Mesendoderm (in vitro differentiated cells): ENCODE results near the gene REPIN1. TPM values are rescaled to one million over a fixed set of nuclear protein-coding genes. Genes with fewer than 3 reads are reported as not detected.

ENCODE experiments used
- DNase-seq: peaks from one replicate; pipeline ENCODE4 v3.0.0; 2013
- H2AK5ac ChIP-seq: 2 replicates; pipeline ENCODE4 v1.6.1; 2013; ENCODE audit warnings: low read length, inconsistent platforms
- H2BK120ac ChIP-seq: 2 replicates; pipeline ENCODE4 v1.6.1; 2013; ENCODE audit warnings: low read depth, mild to moderate bottlenecking, low read length, moderate library complexity, mixed read lengths
- H2BK15ac ChIP-seq: replicated peaks from 2 replicates; pipeline ENCODE4 v1.6.1; 2013; ENCODE audit warnings: low read depth, mild to moderate bottlenecking, moderate library complexity
- H2BK5ac ChIP-seq: 2 replicates; pipeline ENCODE4 v1.6.1; 2013; ENCODE audit warnings: low read length, inconsistent platforms
- H3K18ac ChIP-seq: 2 replicates; pipeline ENCODE4 v1.6.1; 2013; ENCODE audit warnings: mild to moderate bottlenecking, low read length, mixed read lengths
- H3K23ac ChIP-seq: one replicate; pipeline ENCODE4 v1.6.1; 2013; ENCODE audit warnings: low read length
- H3K27ac ChIP-seq: 2 replicates; pipeline ENCODE4 v1.5.1; 2013; ENCODE audit warnings: low read depth, mild to moderate bottlenecking, inconsistent platforms, low read length, moderate library complexity
- H3K27me3 ChIP-seq: 2 replicates; pipeline ENCODE4 v1.6.1; 2013; ENCODE audit warnings: low read length, control low read depth, mild to moderate bottlenecking, inconsistent platforms; ENCODE audit not compliant: insufficient read depth, poor library complexity
- H3K36me3 ChIP-seq: 2 replicates; pipeline ENCODE4 v1.6.1; 2013; ENCODE audit warnings: low read length, inconsistent platforms; ENCODE audit not compliant: control insufficient read depth, insufficient read depth
- H3K4ac ChIP-seq: one replicate; pipeline ENCODE4 v1.6.1; 2013; ENCODE audit warnings: low read depth, mild to moderate bottlenecking, low read length, moderate library complexity
- H3K4me1 ChIP-seq: 2 replicates; pipeline ENCODE4 v1.6.1; 2013; ENCODE audit warnings: low read depth, low read length, inconsistent platforms; ENCODE audit not compliant: control insufficient read depth
- H3K4me2 ChIP-seq: 2 replicates; pipeline ENCODE4 v1.6.1; 2013; ENCODE audit warnings: low read length
- H3K4me3 ChIP-seq: 2 replicates; pipeline ENCODE4 v1.5.1; 2013; ENCODE audit warnings: mild to moderate bottlenecking, low read length
- H3K56ac ChIP-seq: one replicate; pipeline ENCODE4 v1.6.1; 2013; ENCODE audit warnings: low read length
- H3K79me1 ChIP-seq: 2 replicates; pipeline ENCODE4 v1.6.1; 2013; ENCODE audit warnings: low read length, inconsistent platforms
- H3K79me2 ChIP-seq: 2 replicates; pipeline ENCODE4 v1.6.1; 2013; ENCODE audit warnings: mild to moderate bottlenecking, low read length; ENCODE audit not compliant: control insufficient read depth, insufficient read depth
- H3K9ac ChIP-seq: 2 replicates; pipeline ENCODE4 v1.6.1; 2013; ENCODE audit warnings: low read length, inconsistent platforms
- H4K5ac ChIP-seq: one replicate; pipeline ENCODE4 v1.6.1; 2013; ENCODE audit warnings: low read length
- H4K8ac ChIP-seq: one replicate; pipeline ENCODE4 v1.6.1; 2013; ENCODE audit warnings: low read depth, mild to moderate bottlenecking, control low read depth, low read length, moderate library complexity
- WGBS: extraction: QIAGEN DNeasy Blood & Tissue Kit; methylation state at CpG from one replicate; pipeline ENCODE4 v1.1.7; 2013; ENCODE audit warnings: low lambda C conversion rate, missing lambda C conversion rate; ENCODE audit not compliant: insufficient coverage; ENCODE audit errors: extremely low coverage; 5-methylcytosine and 5-hydroxymethylcytosine counted together
- polyA plus RNA-seq, 2 experiments: library from polyadenylated mRNA; stranded (reverse); fragments of 200-250 nt; gene quantifications; one replicate each; pipeline ENCODE4 v1.2.3, GENCODE V29; 2013

The REPIN1 gene
- 47.8 TPM for polyA plus RNA-seq (2013, experiment 1 of 2)
- polyA plus RNA-seq (2013, experiment 2 of 2) = 51.6 TPM

DNA sequence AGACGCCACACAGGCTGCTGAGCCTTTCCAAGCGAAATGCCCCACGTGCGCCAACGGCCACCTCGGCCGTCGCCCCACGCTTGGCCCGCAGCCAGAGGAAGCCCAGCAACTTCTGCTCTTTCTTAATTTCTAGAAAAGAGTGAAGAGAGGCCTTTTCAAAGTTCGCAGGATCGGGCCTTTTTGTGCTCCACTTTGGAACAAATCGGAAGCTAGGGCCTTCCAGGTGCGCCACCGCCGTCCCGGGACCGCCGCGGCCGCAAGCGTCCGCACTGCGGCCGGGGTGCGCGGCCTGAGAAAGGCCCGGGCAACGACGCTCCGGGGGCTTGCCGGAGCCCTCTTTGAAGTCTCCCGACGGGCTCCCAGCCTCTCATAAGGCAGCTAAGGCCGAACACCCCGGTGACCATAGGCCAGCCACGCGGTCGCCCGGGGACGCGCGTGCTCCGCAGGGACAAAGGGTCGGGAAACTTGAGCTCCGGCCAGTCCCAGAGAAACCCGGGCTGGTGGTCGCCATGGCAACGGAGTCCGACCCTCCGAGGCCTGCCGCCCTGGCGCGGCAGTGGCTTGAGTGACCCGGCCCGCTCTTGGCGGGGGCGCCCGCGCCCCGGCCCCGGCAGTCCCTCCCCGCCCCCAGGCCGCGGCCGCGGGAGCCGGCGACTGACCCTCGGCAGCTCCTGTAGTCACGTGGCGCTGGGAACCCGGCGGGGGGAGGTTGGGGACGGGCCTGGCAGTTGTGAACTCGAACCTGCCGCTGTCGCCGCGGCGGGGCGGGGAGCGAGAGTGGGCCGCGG lies at the start of gene REPIN1:
Gene REPIN1, plus strand, starts transcription at position 727 of the 788 bp plus-strand sequence. CDS start 890 bp downstream, outside the sequence.
- Histone ChIP-seq H3K4ac (peak within 1 kb of the TSS; percentile 96), H3K27ac (peak within 1 kb of the TSS; percentile 79), H3K4me2 (peak within 1 kb of the TSS; percentile 69), H3K27me3 (no peaks in the 10 kb centered on the region), H2BK5ac (peak within 1 kb of the TSS; percentile 97), H3K79me1 (peaks cover 16% of the 10 kb centered on the region), H3K4me1 (peaks cover 6% of the 10 kb centered on the region), H2BK15ac (no peak within 1 kb of the TSS), H3K23ac (peak within 1 kb of the TSS; percentile 94), H3K56ac (peak within 1 kb of the TSS; percentile 100), H2AK5ac (peak within 1 kb of the TSS; percentile 99), H3K36me3 (peaks cover 3% of the 10 kb centered on the region), H3K18ac (peak within 1 kb of the TSS; percentile 35), H2BK120ac (peak within 1 kb of the TSS; percentile 3), H3K79me2 (peaks cover 39% of the 10 kb centered on the region), H3K4me3 (peak within 1 kb of the TSS; percentile 87), H3K9ac (peak within 1 kb of the TSS; percentile 87), H4K8ac (peak within 1 kb of the TSS; percentile 42), H4K5ac (peak within 1 kb of the TSS; percentile 71)
- DNase-seq = peak; percentile 95
- no CpG with 5 or more reads among the region's 85 CpGs for WGBS

DNA sequence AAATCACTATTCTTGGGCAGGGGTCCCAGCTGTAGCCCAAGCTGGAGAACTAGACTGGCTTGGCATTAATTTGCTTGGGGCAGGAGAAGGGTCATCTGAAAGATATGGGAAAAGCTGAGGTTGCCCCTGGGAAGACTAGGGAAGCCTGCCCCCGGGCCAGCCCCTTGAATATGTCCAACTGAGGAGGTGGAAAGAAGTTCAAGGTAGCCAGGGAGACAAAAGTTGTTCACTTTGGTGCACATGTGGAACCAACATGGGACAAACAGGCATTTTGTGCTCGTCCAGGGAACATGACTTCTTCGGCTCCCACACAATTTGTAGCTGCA lies 46.9 kb upstream of the REPIN1 start:
- no CpG with 5 or more reads among the region's 3 CpGs for WGBS
- H3K4me1 ChIP-seq = peaks cover 2% of the 10 kb centered on the region

DNA sequence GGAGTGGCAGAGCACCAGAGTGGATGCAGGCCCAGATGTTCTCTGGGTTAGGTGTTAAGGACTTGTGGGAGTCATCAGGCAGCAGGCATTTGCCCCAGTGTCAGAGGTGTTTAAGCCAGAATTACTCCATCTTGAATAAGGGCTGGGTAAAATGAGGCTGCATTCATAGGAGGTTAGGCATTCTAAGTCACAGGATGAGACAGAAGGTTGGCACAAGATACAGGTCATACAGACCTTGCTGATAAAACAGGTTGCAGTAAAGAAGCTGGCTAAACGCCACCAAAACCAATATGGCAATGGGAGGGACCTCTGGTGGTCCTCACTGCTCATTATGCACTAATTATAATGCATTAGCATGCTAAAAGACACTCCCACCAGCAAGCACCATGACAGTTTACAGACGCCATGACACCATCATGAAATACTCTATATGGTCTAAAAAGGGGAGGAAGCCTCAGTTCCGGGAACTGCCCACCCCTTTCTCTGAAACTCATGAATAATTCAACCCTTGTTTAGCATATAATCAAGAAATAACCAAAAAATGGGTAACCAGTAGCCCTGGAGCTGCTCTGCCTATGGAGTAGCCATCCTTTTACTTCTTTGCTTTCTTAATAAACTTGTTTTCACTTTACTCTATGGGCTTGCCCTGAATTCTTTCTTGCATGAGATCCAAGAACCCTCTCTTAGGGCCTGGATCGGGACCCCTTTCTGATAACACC lies 46.3 kb upstream of the REPIN1 start:
- Histone ChIP-seq H3K56ac (no peak overlapping the region), H2BK120ac (no peak overlapping the region), H3K4me1 (peaks cover 2% of the 10 kb centered on the region), H4K8ac (no peak overlapping the region), H2BK15ac (no peak overlapping the region), H3K36me3 (no peaks in the 10 kb centered on the region), H4K5ac (no peak overlapping the region), H3K27ac (no peak overlapping the region), H3K18ac (no peak overlapping the region), H3K4me3 (no peak overlapping the region), H3K4me2 (no peak overlapping the region), H3K23ac (no peak overlapping the region), H3K79me2 (no peaks in the 10 kb centered on the region), H3K9ac (no peak overlapping the region), H3K27me3 (no peaks in the 10 kb centered on the region), H3K79me1 (no peaks in the 10 kb centered on the region), H2AK5ac (no peak overlapping the region), H3K4ac (no peak overlapping the region), H2BK5ac (no peak overlapping the region)
- no CpG with 5 or more reads among the region's 4 CpGs for WGBS
- no peak for DNase-seq

More for the DNA sequence above, 46.9 kb upstream of the REPIN1 start:
- no peak overlapping the region for H4K5ac ChIP-seq
- H3K27ac ChIP-seq = no peak overlapping the region
- H2BK120ac ChIP-seq = no peak overlapping the region
- H3K9ac ChIP-seq = no peak overlapping the region
- H4K8ac ChIP-seq = no peak overlapping the region
- no peak overlapping the region for H2BK5ac ChIP-seq
- no peak overlapping the region for H3K4ac ChIP-seq
- H3K4me3 ChIP-seq = no peak overlapping the region
- no peak overlapping the region for H3K56ac ChIP-seq
- H2BK15ac ChIP-seq = no peak overlapping the region
- no peaks in the 10 kb centered on the region for H3K27me3 ChIP-seq
- H3K36me3 ChIP-seq = no peaks in the 10 kb centered on the region
- H3K79me1 ChIP-seq = no peaks in the 10 kb centered on the region
- no peak overlapping the region for H3K23ac ChIP-seq
- DNase-seq = no peak
- H2AK5ac ChIP-seq = no peak overlapping the region
- H3K4me2 ChIP-seq = no peak overlapping the region
- no peak overlapping the region for H3K18ac ChIP-seq
- no peaks in the 10 kb centered on the region for H3K79me2 ChIP-seq

DNA sequence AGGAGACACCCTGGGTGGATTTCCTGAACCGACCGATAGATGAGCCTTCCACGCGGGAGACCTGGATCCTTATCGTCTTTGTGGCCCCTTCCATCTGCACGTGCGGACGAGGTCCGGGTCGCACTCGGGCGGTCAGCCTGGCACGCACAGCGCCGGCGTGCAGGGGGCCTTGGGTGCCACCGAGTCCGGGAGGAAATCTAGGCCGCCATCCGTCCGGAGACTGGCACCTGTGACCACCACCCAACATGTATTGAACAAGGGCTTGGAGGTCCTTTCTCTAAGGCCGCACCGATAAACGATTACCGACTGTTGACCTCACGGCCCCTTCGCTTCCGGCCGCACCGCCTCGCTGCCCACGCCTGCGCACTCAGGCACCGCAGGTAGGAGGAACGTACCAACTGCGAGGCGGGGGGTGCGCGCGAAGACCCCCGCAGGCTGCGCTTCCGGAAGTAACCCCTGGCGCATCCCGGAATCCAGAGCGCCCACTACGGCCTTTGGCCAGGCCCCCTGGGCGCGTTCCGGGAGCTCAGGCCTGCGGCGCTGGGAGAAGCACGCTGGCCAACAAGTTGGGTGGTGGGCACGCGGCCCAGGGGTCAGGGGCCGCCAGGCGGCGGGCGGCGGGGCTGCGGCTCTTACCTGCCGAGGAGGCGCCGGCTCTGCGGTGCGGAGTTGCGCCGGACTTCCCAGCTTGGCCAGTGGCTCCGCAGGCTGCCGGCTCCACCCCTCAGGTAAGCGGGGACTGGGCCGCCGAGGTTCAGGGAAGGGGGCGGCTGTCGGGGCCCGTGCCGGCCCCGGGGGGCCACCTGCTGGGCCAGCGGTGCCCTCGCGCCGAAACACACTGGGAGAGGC lies 45.6 kb upstream of the REPIN1 start, which contains the start of the genes ACTR3C and LRRC61:
Gene ACTR3C, minus strand, starts transcription at position 713 of the 849 bp plus-strand sequence. CDS start 28,249 bp downstream, outside the sequence.
Gene LRRC61, plus strand, starts transcription at position 523 of the 849 bp plus-strand sequence. CDS start 13,507 bp downstream, outside the sequence.
- Histone ChIP-seq H3K4me1 (peaks cover 2% of the 10 kb centered on the region), H3K4me3 (no peak within 1 kb of the TSS), H3K79me1 (no peaks in the 10 kb centered on the region), H2BK120ac (no peak within 1 kb of the TSS), H3K9ac (no peak within 1 kb of the TSS), H3K23ac (no peak within 1 kb of the TSS), H3K56ac (peak within 1 kb of the TSS; percentile 76), H3K18ac (no peak within 1 kb of the TSS), H3K4ac (no peak within 1 kb of the TSS), H3K27ac (no peak within 1 kb of the TSS), H4K5ac (no peak within 1 kb of the TSS), H2AK5ac (no peak within 1 kb of the TSS), H3K79me2 (no peaks in the 10 kb centered on the region), H3K36me3 (no peaks in the 10 kb centered on the region), H2BK15ac (no peak within 1 kb of the TSS), H4K8ac (no peak within 1 kb of the TSS), H3K27me3 (no peaks in the 10 kb centered on the region), H2BK5ac (no peak within 1 kb of the TSS), H3K4me2 (no peak within 1 kb of the TSS)
- no peak for DNase-seq
- WGBS = no CpG with 5 or more reads among the region's 82 CpGs

DNA sequence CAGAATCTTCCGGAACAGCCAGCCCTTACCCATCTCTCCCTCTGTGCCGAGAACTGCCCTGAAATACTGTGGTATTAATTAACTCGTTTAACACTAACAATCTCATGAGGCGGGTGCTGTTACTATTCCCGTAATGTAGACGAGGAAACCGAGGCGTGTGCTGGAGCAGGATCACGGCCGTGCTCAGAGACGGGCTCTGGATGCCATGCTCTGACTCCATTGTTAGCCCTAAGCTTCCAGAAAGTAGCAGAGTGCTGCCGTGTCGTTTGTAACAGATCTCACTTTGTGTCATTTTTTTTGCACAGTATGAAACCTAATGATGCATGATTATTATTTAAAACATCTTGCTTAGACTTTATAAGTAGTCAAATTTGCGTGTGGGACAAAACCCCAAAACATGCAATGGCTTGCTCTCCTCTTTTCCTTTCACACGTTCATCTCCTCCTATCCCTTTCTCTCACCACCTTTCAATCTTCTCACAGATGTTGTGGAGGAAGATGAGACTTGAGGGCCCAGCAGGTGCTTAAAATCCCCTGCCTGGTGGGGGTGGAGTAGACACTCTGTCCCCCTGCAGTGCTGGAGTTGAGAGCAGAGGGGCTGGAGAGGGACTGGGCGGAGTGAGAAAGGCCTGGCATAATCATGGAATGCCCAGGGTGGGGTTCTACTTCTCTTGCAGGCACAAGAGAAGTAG lies 44.8 kb upstream of the REPIN1 start:
- Histone ChIP-seq H3K18ac (no peak overlapping the region), H3K56ac (peak overlapping the region; percentile 38), H3K9ac (no peak overlapping the region), H3K27me3 (no peaks in the 10 kb centered on the region), H3K36me3 (no peaks in the 10 kb centered on the region), H3K23ac (no peak overlapping the region), H2BK120ac (no peak overlapping the region), H2BK15ac (no peak overlapping the region), H3K79me1 (no peaks in the 10 kb centered on the region), H3K27ac (no peak overlapping the region), H2AK5ac (no peak overlapping the region), H4K8ac (no peak overlapping the region), H3K4me3 (no peak overlapping the region), H3K4ac (no peak overlapping the region), H2BK5ac (no peak overlapping the region), H3K4me2 (no peak overlapping the region), H4K5ac (no peak overlapping the region), H3K4me1 (peaks cover 2% of the 10 kb centered on the region), H3K79me2 (no peaks in the 10 kb centered on the region)
- no peak for DNase-seq
- WGBS = no CpG with 5 or more reads among the region's 16 CpGs
